NCI-H1417 (cell line): Measurements from ENCODE around the gene AKTIP.
"Not testable (repeated sequence)": the region's sequence is repeated elsewhere in the genome, so short reads cannot be mapped to it uniquely, and the experiment has no call there.

Experiments
- DNase-seq, 3 experiments: peaks; one replicate each; lab custom pipeline; 2025; lab: John Stamatoyannopoulos, UW

AKTIP gene

DNA sequence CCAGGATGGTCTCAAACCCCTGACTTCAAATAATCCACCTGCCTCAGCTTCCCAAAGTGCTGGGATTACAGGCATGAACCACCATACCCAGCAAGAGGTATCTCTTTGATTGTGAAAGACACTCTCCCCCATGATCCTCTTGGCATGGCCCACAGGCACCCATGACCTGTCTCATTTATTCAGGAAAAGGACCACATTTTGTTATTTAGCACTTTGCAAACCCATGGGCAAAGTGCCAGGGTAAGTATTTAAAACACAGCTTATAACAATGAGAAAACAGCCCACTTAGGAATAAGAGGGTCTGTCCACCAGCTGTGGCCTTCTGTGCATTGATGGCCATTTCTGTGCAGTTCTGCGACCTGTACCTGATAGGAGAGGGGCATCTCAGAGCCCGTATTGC lies 12.8 kb upstream of the AKTIP start:
- peak in 1 of 3 experiments; percentile 5 for DNase-seq

DNA sequence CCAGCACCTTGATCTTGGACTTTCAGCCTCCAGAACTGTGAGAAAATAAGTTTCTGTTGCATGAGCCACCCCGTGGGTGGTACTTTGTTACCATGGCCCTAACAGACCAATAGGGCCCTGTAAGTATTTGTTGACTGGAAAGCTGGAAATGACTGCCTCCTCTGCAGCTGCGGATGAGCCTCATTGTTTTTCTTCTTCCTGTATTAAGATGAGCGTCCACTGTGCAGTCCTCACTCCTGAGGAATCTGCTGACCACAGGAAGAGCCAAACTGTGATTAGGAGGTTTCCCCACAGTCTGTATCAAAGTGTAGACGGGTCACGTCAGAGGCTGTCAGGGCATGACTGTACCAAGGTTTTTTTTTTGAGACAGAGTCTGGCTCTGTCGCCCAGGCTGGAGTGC lies 12.2 kb upstream of the AKTIP start:
- DNase-seq: no peak

DNA sequence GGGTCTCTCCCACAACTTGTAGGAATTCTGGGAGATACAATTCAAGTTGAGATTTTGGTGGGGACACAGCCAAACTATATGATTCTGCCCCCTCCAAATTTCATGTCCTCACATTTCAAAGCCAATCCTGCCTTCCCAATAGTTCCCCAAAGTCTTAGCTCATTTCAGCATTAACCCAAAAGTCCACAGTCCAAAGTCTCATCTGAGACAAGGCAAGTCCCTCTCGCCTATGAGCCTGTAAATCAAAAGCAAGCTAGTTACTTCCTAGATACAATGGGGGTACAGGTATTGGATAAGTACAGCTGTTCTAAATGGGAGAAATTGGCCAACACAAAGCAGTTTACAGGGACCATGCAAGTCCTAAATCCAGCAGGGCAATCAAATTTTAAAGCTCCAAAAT lies 9.8 kb upstream of the AKTIP start:
- not testable (repeated sequence) for DNase-seq

GRCh38 chr16:53511403-53512280 lies 8.6 kb upstream of the AKTIP start:
- DNase-seq: peak in 2 of 3 experiments; percentile 55 to 78

DNA sequence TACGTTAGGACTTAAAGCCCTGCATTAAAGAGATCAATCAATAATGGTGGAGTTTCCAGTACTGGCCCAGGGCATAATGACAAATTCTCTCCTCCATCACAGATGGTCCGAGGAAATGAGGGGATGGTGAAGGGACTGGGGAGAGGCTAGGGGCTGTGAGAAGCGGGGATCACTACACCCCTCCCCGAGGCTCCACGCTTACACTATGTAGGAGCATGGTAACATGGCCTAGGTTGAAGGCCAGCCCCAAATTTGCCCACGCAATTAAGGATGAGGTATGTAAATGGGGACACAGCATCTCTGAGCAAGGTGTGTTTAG lies 8.0 kb upstream of the AKTIP start:
- DNase-seq: peak in 1 of 3 experiments; percentile 55

GRCh38 chr16:53510704-53511070 lies 7.7 kb upstream of the AKTIP start:
- peak in 1 of 3 experiments; percentile 30 for DNase-seq

- DNase-seq: peak; percentile 45 to 76 (median 46)
These were observed 7.1 kb upstream of the AKTIP start for GRCh38 chr16:53509906-53510703.

- peak in 1 of 3 experiments; percentile 5 for DNase-seq
These were observed 4.6 kb upstream of the AKTIP start for GRCh38 chr16:53507464-53508179.

DNA sequence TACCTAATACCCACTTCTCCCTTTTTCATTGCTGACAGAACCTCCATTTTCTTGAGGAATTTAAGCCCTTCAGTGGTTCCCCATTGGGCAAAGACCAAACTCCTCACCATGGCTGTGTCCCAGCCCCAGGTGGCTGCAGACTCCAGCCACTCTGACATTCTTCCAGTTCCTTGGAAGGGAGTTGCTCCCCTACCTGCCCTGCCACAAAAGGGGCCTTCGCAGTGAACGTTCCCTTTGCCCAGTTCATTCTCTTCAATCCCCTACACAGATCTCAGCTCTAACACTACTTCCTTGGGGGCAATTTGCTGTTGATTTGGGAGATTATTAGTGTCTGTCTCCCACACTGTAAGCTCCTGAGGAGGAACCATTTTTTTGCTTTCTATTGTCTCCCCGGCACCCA lies 3.2 kb upstream of the AKTIP start:
- no peak for DNase-seq

- DNase-seq: no peak
These were observed 1.7 kb upstream of the AKTIP start for GRCh38 chr16:53504665-53505064.

GRCh38 chr16:53503991-53504663 lies 1.1 kb upstream of the AKTIP start:
- DNase-seq: peak in 2 of 3 experiments; percentile 49 to 74

GRCh38 chr16:53503270-53503923 lies 388 bp upstream of the AKTIP start:
- DNase-seq: peak; percentile 98 to 100 (median 99)

GRCh38 chr16:53501216-53501859 lies 1.7 kb downstream of the AKTIP start:
- no peak for DNase-seq

GRCh38 chr16:53498984-53499383 lies 4.0 kb downstream of the AKTIP start:
- DNase-seq: no peak

GRCh38 chr16:53495325-53495724 lies 7.7 kb downstream of the AKTIP start:
- DNase-seq: no peak

DNA sequence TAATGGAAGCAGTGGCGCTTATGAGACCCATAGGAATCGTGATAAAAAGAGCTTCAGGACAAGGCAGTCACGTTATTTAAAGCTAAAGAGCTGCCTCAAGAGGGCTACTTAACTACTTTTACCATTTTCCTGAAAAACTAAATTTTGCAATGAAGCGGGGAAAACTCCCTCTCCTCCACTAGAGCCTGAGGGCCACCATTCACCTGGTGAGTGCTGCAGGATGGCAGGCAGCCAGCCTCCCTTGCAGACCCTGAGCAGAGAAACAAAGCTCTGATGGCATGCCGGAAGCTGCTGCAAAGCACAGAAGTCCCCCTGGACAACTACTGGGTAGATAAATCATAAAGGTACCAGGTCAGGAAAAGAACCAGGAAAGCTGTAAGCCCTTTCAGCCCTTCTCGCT lies 8.4 kb downstream of the AKTIP start:
- DNase-seq: no peak

- no peak for DNase-seq
These were observed 10.5 kb downstream of the AKTIP start for GRCh38 chr16:53492503-53492902.

DNA sequence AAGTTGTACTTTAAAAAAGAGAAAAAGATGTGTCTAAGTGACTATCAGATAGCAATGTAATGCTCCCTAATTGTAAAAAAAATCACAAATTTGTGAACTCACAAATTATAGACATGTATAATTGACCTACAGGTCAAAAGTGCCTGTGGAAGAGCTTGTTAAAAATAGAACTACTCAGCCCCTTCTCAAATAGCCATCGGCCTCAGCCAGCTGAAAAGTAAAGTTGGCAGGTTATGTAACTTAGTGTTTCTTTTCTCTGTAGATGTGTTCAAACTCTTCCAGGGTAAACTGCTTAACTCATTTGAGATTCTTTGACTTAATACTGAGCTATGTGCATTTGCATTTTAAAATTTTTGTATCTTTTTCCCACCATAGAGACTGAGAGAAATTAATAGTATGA lies 13.3 kb downstream of the AKTIP start:
- DNase-seq: no peak

- DNase-seq: no peak
These were observed 16.8 kb downstream of the AKTIP start for GRCh38 chr16:53486230-53486629.

DNA sequence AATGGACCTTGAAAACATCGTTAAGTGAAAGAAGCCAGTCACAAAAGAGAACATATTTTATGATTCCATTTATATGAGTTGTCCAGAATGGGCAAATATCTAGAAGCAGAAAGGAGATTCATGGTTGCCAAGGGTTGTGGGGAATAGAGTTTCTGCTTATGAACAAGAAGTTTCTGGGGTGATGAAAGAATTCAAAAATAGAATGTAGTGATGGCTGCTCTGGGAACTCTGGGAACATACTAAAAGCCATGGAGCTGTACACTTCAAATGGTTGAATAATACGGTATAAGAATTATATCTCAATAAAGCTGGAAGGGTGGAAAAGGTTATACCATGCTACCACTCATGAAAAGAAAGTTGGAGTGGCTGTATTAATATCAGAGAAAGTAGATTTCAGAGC lies 18.5 kb downstream of the AKTIP start:
- no peak for DNase-seq

DNA sequence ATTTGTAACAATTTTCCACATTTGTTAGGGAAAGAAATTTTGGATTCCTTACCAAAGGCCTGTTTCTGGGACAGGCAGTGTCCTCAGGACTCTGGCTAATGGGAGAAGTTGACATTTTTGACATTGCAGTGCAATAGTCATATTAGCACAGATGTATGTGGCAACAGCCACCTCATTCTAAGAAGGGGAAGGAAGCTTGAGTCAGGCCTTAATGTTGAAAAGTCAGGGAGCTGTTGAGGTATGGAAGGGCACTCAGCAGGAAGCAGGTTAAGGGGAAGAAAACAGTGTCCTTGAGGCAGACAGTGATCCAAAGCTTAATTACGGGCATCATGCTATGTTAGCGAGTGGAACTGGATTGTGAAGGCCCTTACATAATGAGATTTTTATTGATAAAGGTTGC lies 20.9 kb downstream of the AKTIP start:
- no peak for DNase-seq
